GM18526 (cell line): ENCODE results near the gene PRSS36.

Source experiments
- POLR2A ChIP-seq: IDR thresholded peaks from 3 replicates; pipeline ENCODE4 v1.6.1; 2011; ENCODE audit not compliant: insufficient read length; ENCODE audit errors: extremely low read depth

Gene PRSS36

GRCh38 chr16:31148281-31148728 is 1.6 kb downstream of the PRSS36 start:
- TF ChIP-seq POLR2A = no peak

- TF ChIP-seq POLR2A = no peak
Measured at GRCh38 chr16:31147574-31147973, 2.3 kb downstream of the PRSS36 start.

- TF ChIP-seq POLR2A = no peak
Measured at GRCh38 chr16:31145398-31145990, 4.4 kb downstream of the PRSS36 start.

DNA sequence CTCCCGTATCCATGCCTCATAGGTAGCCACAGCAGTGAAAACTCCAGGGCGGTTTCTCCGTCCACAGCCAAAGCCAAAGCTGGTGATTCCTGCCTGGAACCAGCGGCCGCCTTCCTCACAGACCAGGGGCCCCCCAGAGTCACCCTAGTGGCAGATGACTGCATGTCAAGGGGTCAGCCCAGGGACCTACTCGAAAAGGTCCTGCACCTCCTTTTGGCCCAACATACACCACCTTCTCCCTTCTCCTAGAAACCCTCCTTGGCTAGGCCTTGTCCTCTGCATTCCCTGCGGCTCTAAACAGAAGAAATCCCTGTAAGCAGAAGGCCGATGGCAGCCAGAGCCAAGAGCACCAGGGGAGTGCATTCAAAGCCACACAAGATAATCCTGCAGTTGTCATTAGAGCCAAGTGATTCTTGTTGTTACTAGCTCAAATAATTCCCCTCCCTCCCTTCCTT is 6.1 kb downstream of the PRSS36 start:
- TF ChIP-seq POLR2A = no peak

DNA sequence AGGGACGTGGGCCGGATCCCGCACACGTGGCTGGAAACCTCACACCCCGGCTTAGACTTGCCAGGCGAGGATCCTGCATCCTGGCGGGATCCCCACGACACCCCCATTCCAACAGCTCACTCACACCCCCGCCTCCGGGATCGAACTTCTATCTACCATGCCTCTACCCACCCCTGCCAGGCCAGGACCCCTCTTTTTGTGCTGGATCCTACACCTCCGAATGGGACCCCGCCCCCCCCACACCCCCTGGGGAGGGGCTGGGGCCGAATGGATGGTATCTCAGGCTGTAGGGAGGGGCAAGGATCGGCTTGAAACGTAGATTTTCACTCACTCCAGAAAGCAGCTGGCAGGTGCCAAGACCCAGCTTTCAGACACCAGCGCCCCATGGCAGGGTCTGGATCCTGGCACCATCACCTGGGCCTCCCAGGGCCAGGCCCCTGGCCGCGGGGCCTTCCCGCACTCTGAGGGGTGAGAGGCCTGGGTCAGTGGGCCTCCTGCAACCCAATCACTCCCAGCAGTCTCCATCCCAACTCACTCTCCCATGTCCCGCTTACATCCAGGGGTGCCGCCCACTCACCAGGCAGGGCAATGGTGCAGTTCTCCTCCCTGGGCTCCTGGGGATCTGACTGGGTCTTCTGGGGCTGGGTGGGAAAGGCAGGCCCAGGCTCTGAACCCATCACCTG is 6.7 kb downstream of the PRSS36 start:
- no peak for TF ChIP-seq POLR2A

DNA sequence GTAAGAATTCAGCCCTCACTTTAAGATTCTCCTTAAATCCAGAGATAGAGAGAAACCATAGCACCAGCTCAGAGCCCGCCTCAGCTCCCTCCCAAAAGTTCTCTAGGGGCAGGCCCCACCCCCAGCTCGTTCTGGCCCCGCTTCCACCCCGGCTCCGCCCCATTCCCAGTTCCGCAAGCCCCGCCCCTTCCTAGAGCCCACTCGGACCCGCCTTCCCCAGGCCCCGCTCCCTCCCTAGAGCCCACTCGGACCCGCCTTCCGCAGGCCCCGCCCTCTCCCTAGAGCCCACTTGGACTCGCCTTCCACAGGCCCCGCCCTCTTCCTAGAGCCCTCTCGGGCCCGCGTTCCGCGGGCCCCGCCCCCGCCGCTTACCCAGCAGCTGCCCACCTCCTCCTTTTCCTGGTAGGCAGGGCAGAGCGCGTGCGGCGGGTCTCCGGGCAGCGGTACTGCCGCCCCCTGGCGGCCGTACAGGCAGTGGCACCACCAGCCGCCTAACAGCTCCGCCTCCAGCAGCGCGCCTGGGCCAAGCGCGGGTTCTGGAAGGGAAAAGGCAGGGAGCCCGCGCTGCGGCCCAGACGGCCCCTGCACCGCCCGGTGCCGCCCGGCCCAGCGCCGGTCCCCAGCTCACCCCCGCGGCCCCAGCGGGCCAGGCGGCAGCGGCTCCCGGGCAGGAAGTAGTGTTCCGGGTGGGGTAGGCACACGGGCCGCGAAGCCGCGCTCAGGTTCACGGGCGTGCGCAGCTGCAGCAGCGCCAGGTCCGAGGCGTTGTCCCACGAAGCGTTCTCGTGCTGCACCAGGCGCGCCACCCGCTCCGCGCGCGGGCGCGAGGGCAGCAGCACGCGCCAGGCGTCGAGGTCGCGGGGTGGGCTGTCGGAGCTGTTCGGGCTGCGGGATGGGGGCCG is 7.5 kb downstream of the PRSS36 start:
- TF ChIP-seq POLR2A = no peak

- no peak for TF ChIP-seq POLR2A
Measured at GRCh38 chr16:31141489-31142108, 8.3 kb downstream of the PRSS36 start.

DNA sequence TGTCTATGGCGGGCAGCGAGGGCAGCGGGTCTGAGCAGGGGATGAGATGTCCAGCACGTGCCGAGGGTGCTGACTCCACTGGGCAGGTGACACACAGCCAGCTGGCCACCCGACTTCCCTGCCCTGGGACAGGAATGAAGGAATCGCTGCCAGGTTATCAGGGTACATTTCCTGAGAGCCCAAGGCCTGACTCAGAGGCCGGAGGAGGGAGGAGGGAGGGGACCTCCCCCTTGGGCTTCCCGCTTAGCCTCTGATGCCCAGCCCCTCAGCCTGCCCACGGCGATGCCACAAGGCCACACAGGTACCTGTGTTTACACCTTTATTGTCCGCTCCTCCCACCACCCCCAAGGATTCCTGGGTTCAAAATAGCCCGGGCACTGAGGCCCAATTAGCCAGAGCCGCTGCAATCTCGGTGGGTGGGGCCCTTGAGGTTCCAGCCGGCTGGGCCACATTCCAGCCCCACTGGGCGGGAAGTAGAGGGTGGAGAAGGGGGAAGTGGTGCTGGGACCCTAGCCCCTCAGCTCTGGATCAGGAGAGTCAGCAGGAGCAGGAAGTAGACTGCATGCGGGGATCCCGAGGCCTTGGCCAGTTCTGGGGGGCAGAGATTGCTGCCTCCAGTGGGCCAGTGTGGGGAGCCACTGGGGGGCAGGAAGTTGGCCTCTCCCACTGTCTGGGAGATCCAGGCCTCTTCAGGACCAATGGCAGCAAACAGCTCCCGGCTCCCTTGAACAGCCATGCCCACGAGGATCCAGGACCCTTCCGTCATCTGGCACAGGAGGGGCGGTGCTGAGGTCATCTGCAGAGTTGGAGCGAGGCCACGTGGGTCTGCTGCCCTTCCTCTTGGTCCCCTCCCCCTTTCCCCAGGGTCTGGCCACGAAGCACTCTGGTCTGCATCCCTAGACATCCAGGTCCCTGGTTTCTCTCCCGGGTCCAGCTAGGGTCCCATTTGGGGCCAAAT is 11.0 kb downstream of the PRSS36 start:
- TF ChIP-seq POLR2A = no peak

DNA sequence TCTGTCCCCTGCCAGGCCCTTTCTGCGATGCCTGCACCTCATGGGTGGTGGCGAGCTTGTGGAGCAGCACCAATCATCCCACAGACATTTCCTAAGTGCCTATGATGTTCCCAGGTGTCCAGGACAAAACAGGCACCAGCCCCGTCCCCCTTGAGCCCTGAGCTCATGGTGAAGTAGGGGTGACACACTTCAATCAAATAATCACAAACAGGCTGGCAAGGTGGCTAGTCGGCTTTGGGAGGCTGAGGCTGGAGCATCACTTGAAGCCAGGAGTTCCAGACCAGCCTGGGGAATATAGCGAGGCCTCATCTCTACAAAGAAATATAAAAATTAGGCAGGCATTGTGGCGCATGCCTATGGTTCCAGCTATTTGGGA is 13.6 kb downstream of the PRSS36 start:
- TF ChIP-seq POLR2A = no peak

GRCh38 chr16:31135535-31136286 is 14.2 kb downstream of the PRSS36 start, which contains the start of gene PRSS8:
Gene PRSS8 (minus strand): TSS chr16:31135727. CDS start chr16:31135498, 229 bp downstream.
- TF ChIP-seq POLR2A = no peak

DNA sequence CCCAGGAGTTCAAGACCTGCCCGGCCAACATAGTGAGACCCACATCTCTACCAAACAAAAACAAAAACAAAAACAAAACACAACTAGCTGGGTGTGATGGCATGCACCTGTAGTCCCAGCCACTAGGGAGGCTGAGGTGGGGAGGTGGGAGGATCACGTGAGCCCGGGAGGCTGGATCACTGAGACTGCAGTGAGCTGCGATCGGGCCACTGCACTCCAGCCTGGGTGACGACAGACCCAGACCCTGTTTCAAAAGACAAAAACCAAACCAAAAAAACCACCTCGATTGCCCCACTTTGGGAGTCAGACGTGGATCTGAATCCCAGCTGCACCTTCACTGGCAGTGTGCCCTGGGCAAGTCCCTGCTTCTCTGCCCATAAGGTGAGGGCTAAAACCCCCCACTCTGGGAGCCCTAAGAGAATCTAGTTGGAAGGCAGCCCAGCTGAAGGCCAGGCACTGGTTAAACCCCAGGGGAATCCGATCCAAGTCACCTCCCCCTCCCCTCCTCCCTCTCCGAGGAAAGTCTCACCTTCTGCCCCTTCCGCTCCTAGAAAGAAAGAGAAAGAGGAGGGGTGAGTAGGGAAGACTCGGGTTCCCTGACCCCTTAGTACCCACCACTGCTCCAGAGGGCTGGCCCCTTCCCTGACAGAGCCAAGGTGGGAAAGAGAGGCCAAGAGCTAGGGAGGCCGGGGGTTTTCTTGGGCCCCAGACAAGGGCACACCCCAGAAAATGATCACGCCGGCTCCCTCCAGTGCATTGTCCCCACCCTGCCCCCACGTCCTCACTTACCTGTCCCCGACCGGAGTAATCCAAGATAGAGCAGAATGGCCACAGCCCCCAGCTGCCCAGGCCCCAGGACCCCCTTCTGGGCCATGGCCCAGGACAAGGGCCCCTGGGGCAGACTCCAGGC is 15.0 kb downstream of the PRSS36 start:
- no peak for TF ChIP-seq POLR2A

- TF ChIP-seq POLR2A = no peak
Measured at GRCh38 chr16:31134091-31134571, 15.7 kb downstream of the PRSS36 start.
